GM18907 (cell line): ENCODE data around the gene OLFML1.

Source experiments
- ATAC-seq: cut with Tn5 transposase; IDR thresholded peaks from one replicate; pipeline ENCODE4 v1.9.1; 2021; ENCODE audit warnings: mild to moderate bottlenecking, moderate library complexity; ENCODE audit not compliant: unreplicated experiment

The OLFML1 gene

DNA sequence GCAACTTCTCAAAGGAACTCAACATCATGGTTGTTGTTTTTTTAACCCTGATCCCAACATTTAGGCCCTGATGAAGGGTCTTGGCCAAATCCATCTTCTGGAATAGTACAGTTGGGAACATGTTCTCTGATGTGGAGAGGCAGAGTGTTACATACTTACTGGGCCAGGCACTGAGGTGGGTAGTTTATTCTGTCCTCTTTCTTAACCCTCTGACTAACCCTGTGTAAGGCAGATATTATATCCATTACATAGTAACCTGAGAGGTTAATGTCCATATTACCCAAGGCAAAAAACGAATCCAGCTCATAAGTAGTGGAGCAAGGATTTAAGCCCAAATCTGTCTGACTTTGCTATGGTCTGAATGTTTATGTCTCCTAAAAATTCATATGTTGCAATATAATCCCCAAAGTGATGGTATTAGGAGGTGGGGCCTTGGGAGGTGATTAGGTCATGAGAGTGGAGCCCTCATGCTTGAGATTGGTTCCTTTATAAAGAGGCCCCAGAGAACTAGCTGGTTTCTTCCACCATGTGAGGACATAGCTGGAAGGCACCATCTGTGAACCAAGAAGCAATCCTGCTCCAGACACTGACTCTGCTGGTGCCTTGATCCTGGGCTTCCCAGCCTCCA lies 44.8 kb downstream of the OLFML1 start:
- no peak for ATAC-seq

DNA sequence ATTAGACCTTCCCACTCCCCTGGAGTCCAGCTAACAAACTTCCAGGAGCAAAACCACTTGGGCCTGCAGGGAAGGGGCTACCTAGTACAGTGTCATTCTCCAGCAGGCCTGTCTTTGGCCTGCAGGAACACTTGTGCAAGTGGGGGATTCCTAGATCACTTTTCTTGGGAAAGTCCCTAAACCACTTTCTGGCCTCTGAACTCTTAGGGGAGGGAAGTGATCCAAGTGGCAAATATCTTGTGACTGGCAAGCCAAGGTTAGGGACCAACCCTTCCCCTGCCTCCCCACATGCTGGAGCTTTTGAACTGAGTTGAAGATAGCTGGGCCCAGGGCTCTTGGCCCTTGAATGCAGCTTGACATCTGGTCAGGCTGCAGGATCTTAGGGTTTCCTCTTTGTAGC lies 45.7 kb downstream of the OLFML1 start:
- ATAC-seq = peak; percentile 43

DNA sequence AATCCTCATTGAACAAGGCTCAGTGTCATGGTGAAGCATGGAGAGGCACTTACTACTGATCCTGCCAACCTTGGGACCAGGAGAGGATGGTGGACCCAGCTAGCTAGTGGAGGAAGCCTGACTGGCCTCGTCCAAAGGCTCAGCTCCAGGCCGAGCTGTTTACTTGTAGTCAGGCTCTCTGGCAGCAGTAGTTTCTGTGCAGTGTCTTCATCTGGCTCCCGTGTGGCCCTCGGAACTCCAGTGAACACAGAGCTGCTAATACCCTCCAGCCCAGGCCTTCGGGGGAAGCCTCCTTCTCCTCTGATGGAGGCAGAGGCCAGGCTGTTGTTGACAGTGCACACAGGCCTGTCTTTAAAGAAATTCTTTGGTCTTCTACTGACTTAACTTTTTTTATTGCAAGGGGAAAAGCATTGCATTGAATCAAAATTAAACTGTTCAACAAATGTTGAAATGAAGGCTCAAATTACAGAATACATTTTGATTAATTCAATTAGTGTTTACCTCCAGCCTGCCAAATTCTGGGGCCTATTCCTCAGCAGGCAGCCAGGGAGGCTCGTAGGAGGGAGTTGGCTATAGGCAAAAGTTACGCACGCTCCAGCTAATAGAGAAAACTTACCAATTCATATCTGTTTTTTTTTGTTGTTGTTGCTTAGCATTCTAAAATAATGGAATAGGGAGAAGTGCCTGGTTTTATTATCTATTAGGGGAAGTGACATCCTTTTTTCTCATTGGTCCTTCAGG lies 47.3 kb downstream of the OLFML1 start:
- ATAC-seq = no peak

DNA sequence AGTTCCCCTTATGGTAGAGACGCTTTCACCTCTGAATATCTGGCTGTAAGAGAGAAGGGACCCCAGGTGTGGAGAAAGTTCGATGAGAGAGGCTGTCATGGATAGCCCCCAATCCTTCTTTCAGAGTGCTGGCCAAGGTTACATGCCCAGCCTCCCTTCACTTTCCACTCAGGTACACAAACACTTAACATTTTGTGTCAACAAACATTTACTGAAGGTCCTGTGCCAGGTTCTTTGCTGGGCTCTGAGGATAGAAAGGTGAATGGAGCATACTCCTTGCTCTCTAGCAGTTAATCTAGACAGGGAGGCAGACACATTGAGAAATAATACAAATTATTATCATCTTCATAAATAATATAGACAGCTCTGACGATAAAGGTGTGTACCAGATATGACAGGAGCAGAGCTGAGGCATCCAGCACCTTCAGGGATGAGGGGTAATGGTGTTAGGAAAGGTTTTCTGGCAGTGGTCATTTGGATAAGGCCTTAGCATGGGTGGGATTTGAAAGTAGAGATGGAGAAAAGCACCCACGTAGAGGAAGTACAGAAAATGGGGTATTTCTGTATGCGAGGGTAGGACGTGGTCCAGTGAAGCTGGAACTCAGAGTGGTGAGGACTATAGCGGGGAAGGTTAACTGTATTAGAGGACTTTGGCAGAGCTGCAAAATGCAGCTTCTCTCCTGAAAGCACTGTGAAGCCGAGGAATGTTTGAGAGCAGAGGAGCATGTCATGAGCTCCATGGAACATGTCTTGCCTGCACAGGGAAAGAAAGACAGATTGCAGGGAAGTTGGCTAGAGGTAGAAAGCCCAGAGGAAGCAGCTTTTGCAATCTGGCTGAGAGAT lies 48.1 kb downstream of the OLFML1 start:
- peak; percentile 18 for ATAC-seq

DNA sequence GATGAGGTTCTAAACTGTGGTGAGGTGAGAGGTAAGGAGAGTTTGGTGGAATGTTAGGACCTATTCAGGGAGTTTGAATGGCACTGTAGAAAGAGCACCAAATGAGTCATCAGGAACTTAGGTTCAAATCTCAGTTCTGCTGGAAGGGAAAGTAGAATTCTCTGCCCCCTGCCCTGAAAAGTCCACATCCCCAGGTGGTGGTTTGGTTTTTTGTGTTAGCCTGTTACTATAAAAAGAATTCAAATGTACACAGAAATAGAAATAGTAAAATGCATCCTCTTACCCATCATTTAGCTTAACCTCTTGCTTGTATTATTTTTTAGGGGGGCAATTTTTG lies 48.7 kb downstream of the OLFML1 start:
- ATAC-seq = peak; percentile 59

DNA sequence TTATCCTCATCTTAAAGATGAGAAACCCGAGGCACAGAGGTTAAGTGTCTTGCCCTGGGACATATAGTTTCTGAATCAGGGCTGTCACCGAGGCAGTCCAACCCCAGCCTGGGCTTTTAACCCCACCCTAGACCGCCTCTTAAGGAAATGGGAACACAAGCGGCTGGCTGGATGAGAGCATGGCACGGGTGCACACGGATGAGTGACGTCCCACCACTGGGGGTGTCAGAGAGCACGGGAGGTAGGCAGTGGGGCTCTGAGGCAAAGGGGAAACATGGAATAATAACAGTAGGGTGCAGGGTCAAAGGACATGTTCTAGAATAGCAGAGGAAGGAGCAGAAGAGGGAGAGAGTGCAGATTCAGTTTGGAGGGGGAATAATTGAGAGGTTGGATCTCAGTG lies 50.8 kb downstream of the OLFML1 start:
- no peak for ATAC-seq

DNA sequence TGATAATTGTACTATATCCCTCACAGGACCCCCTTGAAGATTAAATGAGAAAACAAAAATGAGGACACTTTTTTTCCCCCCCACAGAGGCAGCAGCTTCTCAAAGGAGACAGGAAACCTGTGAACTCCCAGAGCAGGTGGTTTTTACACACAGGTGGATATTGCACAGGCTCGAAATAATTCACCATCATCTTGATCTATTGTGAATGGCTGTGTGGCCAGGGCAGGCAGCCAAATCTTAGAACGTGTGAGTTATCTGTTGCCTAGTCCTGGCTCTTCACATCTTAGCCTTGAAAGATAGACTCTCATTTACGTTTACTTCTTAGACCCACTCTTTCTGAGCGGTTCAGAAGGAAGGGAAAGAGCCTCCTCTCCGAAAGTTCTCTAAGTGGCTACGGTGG lies 52.0 kb downstream of the OLFML1 start:
- ATAC-seq = no peak

DNA sequence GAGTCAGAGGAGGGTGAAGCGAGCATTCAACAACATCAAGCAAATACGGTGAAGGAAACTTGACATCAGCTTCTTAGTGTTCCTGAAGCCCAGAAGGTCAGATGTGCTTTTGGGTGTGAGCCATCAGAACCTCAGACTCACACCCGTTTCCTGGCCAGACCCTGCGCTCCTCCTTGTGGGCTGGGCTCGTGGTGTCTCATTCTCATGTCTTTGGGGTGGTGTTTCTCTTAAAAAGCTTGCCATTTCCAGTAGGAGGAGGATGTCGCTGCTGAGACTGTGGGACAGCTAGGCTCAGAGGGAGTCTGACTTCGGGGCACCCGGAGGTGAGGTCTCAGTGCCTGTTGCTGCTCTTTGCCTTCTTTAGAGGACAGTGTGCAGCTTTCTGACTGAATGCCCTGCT lies 52.7 kb downstream of the OLFML1 start:
- ATAC-seq = no peak

DNA sequence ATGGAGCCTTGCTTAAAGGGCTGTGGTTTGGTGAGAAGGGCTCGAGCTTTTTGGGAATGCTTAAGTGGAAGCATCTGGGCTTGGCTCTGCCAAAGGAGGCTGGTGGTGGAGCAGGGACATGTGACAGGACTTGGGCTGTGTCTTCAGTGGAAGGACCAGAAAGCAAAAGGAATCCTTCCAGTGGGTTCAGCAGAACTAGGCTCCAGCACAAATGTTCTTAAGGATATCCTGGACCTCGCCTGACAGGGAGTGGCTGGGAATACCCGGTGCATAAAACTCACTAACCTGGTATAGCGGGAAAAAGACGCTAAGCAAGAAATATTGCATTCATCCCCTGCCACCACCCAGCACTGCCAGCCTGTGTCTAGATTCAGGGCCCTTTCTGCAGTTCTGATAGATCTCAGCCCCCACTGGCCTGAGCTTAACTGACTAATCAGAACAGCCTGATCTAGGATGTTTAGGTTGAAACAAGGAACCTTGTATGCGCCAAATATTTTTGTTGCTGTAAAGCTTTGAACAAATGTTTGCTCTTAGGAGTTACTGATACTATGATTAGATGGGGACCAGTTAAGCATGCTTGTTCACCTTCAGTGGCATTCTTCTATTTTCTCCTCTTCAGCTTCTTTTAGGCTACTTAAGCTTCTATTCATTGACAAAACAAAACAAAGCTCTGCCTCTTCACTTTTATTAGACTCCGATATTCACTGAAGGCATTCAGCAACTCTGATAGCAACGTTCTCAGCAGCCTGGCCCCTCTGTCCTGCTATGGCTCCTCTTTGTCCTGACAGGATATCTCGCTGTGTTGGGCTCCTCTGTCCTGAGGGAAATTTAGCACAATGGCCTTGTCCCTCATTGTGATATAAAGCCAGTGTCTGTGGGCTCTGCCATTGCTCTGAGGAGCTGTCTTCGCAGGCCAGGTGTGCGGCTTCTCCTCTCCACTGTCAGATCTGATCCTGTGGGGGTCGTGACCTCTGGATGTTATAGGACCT lies 53.5 kb downstream of the OLFML1 start:
- no peak for ATAC-seq

DNA sequence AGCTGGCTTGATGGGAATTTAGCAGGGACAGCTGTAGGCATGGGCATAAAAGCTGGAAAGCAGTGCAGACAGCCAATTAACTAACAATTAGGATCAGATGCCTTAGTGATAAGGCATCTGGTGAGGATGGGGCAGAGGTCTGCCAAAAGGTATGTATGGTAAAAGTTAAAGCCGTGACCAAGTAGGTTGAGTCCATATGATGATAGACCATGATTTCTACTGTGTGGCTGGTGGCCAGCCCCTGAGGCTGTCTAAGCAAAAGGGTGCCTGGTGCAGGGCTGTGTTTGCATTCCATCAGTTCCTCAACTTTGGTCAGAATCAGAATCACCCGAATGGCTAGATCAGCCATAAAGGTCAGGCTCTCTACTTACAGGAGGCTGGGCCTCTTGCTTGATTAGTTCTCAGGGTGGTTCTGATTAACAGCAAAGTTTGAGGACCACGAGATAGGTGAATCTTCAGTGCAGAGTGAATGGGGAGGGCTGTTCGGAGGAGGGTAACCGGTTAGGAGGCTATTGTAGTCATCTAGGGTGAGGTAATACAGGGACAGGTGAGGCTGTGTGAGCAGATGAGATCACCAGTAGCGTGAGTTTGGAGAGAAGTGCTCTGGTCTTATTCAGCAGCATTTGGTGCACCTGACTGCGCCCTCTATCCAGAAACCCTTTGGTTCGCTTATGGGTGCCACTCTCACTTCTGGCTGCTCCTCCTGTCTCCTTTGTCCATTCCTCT lies 55.7 kb downstream of the OLFML1 start:
- ATAC-seq = no peak

DNA sequence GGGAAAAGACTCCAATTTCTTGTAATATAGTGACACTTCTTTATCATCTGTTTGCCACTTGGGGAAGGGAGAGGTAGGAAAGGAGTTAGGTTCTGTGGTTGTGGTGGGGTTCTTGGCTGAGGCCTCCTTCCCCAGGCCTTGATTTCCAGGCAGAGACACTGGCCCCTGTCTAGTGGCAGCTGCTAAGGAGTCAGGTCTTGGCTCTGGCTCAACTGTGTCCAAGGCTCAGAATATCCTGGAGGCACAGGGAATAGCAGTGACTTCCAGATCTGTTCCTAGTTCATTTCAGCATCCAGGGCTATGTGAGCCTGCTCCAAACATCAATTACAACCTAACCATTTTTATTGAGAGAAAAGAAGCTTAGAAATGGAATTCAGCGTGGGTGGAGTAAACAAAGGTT lies 58.0 kb downstream of the OLFML1 start:
- no peak for ATAC-seq

DNA sequence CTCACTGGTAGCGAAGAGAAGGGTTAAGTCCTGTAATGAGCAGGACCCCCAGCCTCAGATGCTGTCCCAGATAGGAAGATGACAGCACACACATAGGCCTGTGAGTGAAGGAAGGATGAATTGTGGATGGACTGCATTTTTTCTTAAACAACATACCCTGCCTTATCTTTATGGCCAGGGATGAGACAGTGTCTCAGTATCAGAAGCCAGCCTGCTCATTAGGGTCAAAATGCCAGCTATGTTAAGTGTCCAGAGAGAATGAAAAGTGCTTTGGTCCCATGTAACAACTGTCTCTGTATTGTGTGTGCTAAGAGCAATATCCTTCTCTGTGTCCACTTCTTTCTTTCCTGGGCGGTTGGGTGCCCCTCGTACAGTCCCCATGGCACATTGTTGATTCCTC lies 58.7 kb downstream of the OLFML1 start:
- ATAC-seq = no peak

DNA sequence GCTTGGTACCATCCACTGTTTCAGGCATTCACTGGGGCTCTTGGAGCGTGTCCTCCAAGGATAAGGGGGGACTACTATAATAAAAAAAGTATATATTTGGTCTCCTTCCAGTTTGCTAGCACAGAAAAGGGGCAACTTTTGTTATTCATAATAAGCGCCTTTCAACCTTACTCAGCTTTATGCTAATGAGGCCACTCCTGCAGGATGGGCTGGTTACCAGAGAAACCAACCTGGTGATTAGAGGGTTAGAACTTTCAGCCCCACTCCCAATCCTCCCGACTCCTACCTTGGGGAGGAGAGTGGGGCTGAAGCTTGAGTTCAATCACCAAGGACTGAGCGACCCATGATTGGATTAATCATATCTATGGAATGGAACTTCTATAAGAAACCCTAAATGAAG lies 60.3 kb downstream of the OLFML1 start:
- ATAC-seq = no peak

DNA sequence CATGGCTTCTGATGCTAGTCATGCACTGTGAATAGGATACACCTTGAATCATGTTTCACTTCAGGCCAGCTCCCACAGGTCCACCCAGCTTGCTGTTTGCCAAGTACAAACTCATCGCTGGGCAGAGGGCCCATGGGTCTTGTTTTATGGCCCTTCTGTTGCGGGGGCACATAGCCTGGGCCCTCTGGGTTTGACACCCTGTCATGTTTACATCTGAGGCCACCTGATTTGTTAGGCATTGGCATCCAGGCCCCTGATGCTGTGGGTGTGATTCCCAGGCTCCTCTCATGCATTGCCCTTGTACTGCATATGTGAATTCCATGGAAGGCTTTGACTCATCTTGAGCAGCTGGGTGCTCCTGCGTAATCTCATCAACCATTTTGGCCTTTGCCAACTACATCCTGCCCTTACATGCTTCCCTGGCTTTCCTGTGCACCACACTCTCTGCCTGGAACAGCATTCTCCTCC lies 61.1 kb downstream of the OLFML1 start:
- ATAC-seq = no peak

DNA sequence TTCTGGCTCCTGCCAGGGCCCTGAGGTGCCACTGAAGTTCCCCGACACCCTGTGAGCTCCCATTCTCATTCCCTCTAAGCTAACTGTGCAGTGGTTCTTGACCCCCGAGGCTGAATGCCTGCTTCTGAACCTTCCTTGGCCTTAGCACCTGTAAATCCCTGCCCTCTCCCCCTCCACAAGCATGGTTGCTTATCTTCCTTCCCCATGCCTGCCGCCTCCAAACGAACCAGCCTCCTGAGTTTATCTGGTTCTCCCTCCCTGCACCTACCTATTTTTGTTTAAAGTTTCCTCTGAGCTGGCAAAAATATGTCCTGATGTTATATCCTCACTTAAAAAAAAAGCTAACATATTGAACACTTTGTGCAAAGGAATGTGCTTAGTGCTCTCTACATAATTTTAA lies 62.4 kb downstream of the OLFML1 start:
- ATAC-seq = no peak

DNA sequence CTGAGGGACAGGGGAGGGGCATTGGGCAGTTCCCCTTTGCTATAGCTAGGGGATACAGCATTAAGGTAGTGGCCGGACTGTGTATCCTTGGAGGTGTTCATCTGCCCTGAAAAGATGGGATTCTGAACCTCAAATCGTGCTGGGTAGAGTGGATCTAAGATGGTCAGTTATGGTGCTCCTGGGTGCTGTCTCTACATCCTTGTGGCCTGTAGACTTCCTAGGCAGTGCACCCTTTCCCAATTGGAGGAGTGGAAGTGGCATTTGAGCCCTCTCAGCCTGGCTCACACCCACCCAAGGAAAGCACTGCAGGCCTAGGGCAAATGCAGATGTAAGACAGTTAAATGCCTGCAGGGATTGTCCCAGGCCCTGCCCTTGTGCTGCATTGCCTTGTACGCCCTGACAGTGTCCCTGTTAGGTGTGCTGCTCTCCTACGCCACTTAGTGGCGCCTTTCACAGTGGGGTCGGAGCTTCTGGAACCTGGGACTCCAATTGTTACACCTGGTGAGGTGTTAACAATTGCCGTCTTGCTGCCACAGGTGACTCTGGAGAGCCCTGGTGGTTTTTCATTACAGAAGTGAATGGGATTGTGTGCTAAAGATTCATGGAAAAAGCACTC lies 63.5 kb downstream of the OLFML1 start:
- ATAC-seq = peak; percentile 92

DNA sequence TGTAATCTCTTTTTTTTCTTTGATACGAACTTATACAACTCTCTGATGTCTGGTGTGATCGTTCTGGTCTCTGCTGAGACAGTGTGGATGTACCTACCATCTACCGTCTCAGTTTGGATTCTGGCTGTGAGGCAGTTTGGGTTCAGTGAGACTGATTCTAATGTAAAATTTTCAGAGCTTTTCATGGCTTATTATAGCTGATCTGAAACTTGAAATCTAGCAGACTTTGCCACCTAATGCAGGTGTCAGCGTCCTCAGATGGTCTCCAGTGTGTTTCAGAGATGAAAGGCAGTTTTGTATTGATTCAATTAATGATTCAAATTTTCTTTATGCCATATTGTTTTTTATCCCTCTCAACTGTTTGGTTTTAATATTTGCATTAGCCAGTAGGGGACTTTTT lies 64.4 kb downstream of the OLFML1 start:
- ATAC-seq = no peak

DNA sequence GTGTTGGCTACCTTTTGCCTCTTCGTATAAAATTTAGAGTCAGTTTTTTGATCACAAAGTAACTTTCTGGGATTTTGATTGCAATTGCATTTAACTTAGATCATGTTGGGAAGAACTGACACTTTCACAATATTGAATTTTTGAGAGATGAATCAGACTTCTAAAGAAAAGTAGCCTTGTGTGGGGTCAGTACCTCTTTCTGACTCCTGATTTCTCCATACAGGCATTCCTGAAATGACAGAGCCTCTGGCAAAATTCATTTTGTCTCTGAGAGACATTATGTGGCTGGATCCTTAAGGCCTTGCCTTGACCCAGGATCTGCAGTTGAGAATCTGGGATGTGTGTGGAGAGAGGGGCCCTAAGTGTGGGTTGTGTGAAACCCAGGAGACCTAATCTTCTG lies 66.3 kb downstream of the OLFML1 start:
- no peak for ATAC-seq

DNA sequence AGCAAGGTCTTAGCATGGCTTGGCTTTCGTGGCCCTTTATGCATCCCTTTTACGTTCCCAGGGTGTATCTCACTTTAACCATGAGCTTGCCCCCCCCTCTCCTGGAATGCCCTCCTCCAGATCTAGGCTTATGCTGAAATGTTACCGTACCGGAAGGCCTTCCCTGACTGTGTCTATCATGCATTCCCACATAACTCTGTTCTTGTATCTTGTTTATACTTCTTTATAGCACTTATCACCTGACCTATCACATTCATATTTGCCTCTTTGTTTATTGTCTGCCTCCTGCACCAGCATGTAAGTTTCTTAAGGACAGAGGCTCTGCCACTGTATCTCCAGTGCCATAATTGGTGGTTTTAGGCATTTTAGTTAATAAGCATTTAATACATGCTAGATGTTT lies 67.4 kb downstream of the OLFML1 start:
- ATAC-seq = no peak
